WTC11 (cell line): Measurements from ENCODE around the gene DAD1. TPM values are rescaled to one million over a fixed set of nuclear protein-coding genes. Genes with fewer than 3 reads are reported as not detected.

ENCODE experiments used
- ATAC-seq: fragments of 200-7000 bp; cut with Tn5 transposase; 2 replicates; pipeline ENCODE4 v1.10.0; 2021; ENCODE audit warnings: mild to moderate bottlenecking, moderate library complexity
- CTCF ChIA-PET: fragments of 300-600 bp; sonication (Branson Sonifier 250); formaldehyde crosslinking; loops from one replicate; lab custom pipeline; 2021; ENCODE audit warnings: antibody characterized with exemption; lab: Charles Lee
- POLR2A ChIA-PET: fragments of 350-600 bp; sonication (Branson Sonifier 250); formaldehyde crosslinking; loops from one replicate; lab custom pipeline; 2021; ENCODE audit warnings: antibody characterized with exemption; lab: Charles Lee
- DNase-seq: peaks from one replicate; pipeline ENCODE4 v3.0.0; 2021; ENCODE audit warnings: low spot score
- H3K27ac Mint-ChIP-seq: 2 replicates; pipeline ENCODE4 v1.8.0; 2021; ENCODE audit warnings: mixed read lengths
- H3K27me3 Mint-ChIP-seq: 2 replicates; pipeline ENCODE4 v1.8.0; 2021; ENCODE audit warnings: low read depth, mild to moderate bottlenecking, moderate library complexity, mixed read lengths
- H3K36me3 Mint-ChIP-seq: 2 replicates; pipeline ENCODE4 v1.8.0; 2021; ENCODE audit warnings: mixed read lengths
- H3K4me1 Mint-ChIP-seq: 2 replicates; pipeline ENCODE4 v1.8.0; 2022; ENCODE audit warnings: mixed read lengths
- H3K4me3 Mint-ChIP-seq: 2 replicates; pipeline ENCODE4 v1.8.0; 2021; ENCODE audit warnings: mild to moderate bottlenecking, moderate library complexity, mixed read lengths
- H3K9me3 Mint-ChIP-seq: 2 replicates; pipeline ENCODE4 v1.8.0; 2021; ENCODE audit warnings: mixed read lengths
- ETV6 ChIP-seq: sonication (generic); formaldehyde crosslinking; IDR thresholded peaks from 2 replicates; pipeline ENCODE4 v1.8.1; 2022; ENCODE audit warnings: mild to moderate bottlenecking, missing genetic modification reagents
- FOXJ3 ChIP-seq: sonication (generic); formaldehyde crosslinking; IDR thresholded peaks from 2 replicates; pipeline ENCODE4 v1.9.0; 2021; ENCODE audit warnings: missing genetic modification reagents, mild to moderate bottlenecking, borderline replicate concordance
- IRF2 ChIP-seq: sonication (generic); formaldehyde crosslinking; IDR thresholded peaks from 2 replicates; pipeline ENCODE4 v1.8.0; 2022; ENCODE audit warnings: low read depth, missing genetic modification reagents, borderline replicate concordance
- JUN ChIP-seq: sonication (generic); formaldehyde crosslinking; IDR thresholded peaks from 2 replicates; pipeline ENCODE4 v1.8.0; 2023; ENCODE audit warnings: mild to moderate bottlenecking, missing genetic modification reagents
- KAT7 ChIP-seq: sonication (generic); formaldehyde crosslinking; IDR thresholded peaks from 2 replicates; pipeline ENCODE4 v1.8.1; 2023; ENCODE audit warnings: missing genetic modification reagents, mild to moderate bottlenecking, borderline replicate concordance
- RORB ChIP-seq: fragments of 250-450 bp; sonication (Bioruptor Pico); IDR thresholded peaks from 2 replicates; pipeline ENCODE4 v1.9.0; 2021; ENCODE audit warnings: mild to moderate bottlenecking
- SOX15 ChIP-seq: fragments of 250-450 bp; sonication (Bioruptor Pico); IDR thresholded peaks from 2 replicates; pipeline ENCODE4 v1.9.0; 2021; ENCODE audit warnings: mild to moderate bottlenecking
- SP1 ChIP-seq: sonication (generic); formaldehyde crosslinking; conservative IDR thresholded peaks from 2 replicates; pipeline ENCODE4 v1.8.1; 2022; ENCODE audit warnings: missing genetic modification reagents
- TCF7 ChIP-seq: sonication (generic); formaldehyde crosslinking; IDR thresholded peaks from 2 replicates; pipeline ENCODE4 v1.8.0; 2022; ENCODE audit warnings: mild to moderate bottlenecking, low read depth, missing genetic modification reagents, moderate library complexity
- ZNF219 ChIP-seq: sonication (generic); formaldehyde crosslinking; IDR thresholded peaks from 2 replicates; pipeline ENCODE4 v1.8.0; 2023; ENCODE audit warnings: missing genetic modification reagents, mild to moderate bottlenecking, borderline replicate concordance
- ZNF317 ChIP-seq: sonication (generic); formaldehyde crosslinking; IDR thresholded peaks from 2 replicates; pipeline ENCODE4 v1.8.1; 2023; ENCODE audit warnings: low read depth, mild to moderate bottlenecking, moderate library complexity, missing genetic modification reagents, borderline replicate concordance
- total RNA-seq: library from RNA; stranded (reverse); gene quantifications from 3 replicates; pipeline ENCODE4 v1.2.3, GENCODE V29; 2021
- TF ChIP-seq, protein P1 (sequence below): sonication (generic); formaldehyde crosslinking; IDR thresholded peaks from 2 replicates; pipeline ENCODE4 v1.8.0; 2023; ENCODE audit warnings: mild to moderate bottlenecking, missing genetic modification reagents
- TF ChIP-seq, protein P2 (sequence below): sonication (generic); formaldehyde crosslinking; IDR thresholded peaks from 2 replicates; pipeline ENCODE4 v1.8.1; 2022; ENCODE audit warnings: missing genetic modification reagents, borderline replicate concordance
- TF ChIP-seq, protein P3 (sequence below): fragments of 250-450 bp; sonication (Bioruptor Pico); IDR thresholded peaks from 2 replicates; pipeline ENCODE4 v1.9.0; 2021; ENCODE audit warnings: mild to moderate bottlenecking
- TF ChIP-seq, protein P4 (sequence below): sonication (generic); formaldehyde crosslinking; IDR thresholded peaks from 2 replicates; pipeline ENCODE4 v1.8.1; 2023; ENCODE audit warnings: mild to moderate bottlenecking, moderate library complexity, missing genetic modification reagents
- TF ChIP-seq, protein P5 (sequence below): sonication (generic); formaldehyde crosslinking; IDR thresholded peaks from 2 replicates; pipeline ENCODE4 v1.8.0; 2022; ENCODE audit warnings: mild to moderate bottlenecking, missing genetic modification reagents
- TF ChIP-seq, protein P6 (sequence below): fragments of 250-450 bp; sonication (Bioruptor Pico); conservative IDR thresholded peaks from 2 replicates; pipeline ENCODE4 v1.9.0; 2021; ENCODE audit warnings: mild to moderate bottlenecking
- TF ChIP-seq, protein P7 (sequence below): sonication (generic); formaldehyde crosslinking; IDR thresholded peaks from 2 replicates; pipeline ENCODE4 v1.8.0; 2022; ENCODE audit warnings: mild to moderate bottlenecking, missing genetic modification reagents
- TF ChIP-seq, protein P8 (sequence below): fragments of 250-450 bp; sonication (Bioruptor Pico); IDR thresholded peaks from 2 replicates; pipeline ENCODE4 v1.9.0; 2021; ENCODE audit warnings: mild to moderate bottlenecking

DAD1 gene
- total RNA-seq, 1 experiment from 2014 or later, result 125 TPM

DNA sequence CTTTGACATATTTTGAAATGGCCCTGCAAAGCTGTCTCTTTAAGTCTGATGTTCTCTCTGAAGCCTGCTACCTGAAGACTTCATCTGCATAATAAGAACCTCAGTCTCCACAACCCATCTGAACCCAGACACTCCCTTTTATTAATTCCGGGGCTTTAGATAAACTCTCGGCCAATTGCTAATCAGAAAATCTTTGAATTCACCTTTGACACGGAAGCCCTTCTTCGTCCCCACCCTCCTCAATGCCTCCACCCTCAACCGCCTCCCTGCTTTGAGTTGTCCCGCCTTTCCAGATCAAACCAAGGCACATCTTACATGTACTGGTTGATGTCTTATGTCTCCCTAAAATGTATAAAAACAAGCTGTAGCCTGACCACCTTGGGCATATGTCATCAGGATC, 37.6 kb upstream of the DAD1 start (continued):
- TF ChIP-seq, protein P1, sequence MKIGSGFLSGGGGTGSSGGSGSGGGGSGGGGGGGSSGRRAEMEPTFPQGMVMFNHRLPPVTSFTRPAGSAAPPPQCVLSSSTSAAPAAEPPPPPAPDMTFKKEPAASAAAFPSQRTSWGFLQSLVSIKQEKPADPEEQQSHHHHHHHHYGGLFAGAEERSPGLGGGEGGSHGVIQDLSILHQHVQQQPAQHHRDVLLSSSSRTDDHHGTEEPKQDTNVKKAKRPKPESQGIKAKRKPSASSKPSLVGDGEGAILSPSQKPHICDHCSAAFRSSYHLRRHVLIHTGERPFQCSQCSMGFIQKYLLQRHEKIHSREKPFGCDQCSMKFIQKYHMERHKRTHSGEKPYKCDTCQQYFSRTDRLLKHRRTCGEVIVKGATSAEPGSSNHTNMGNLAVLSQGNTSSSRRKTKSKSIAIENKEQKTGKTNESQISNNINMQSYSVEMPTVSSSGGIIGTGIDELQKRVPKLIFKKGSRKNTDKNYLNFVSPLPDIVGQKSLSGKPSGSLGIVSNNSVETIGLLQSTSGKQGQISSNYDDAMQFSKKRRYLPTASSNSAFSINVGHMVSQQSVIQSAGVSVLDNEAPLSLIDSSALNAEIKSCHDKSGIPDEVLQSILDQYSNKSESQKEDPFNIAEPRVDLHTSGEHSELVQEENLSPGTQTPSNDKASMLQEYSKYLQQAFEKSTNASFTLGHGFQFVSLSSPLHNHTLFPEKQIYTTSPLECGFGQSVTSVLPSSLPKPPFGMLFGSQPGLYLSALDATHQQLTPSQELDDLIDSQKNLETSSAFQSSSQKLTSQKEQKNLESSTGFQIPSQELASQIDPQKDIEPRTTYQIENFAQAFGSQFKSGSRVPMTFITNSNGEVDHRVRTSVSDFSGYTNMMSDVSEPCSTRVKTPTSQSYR (CRISPR knock-in tag), result no peak
- TF ChIP-seq JUN (CRISPR knock-in tag) (no peak), SOX15 (CRISPR knock-in tag) (no peak)

DNA sequence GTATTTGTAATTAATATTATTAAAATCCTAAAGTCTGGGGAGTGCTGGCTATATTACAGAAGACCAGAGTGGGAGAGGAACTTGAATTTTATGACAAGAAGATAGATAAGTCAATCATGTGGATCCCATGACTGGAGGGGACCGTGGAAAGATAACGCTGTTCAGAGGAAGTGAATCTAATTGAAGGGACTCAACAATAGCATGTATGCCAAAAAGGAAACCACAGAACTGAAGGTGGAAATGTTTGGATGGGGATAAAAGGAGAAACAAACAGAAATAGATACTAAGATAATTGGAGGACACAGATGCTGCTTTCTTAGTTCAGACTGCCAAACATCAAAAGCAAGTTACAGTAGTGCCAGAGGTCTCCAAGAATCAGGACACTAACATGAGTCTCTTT, 34.0 kb upstream of the DAD1 start:
- ChIA-PET CTCF (interaction anchor here (0.8 kb wide), 1 partner anchor 53 kb away, joined by 4 read pairs; no protein-coding TSS in a partner anchor), POLR2A (no interaction called here)
- no peak for ATAC-seq
- TF ChIP-seq, protein P2, sequence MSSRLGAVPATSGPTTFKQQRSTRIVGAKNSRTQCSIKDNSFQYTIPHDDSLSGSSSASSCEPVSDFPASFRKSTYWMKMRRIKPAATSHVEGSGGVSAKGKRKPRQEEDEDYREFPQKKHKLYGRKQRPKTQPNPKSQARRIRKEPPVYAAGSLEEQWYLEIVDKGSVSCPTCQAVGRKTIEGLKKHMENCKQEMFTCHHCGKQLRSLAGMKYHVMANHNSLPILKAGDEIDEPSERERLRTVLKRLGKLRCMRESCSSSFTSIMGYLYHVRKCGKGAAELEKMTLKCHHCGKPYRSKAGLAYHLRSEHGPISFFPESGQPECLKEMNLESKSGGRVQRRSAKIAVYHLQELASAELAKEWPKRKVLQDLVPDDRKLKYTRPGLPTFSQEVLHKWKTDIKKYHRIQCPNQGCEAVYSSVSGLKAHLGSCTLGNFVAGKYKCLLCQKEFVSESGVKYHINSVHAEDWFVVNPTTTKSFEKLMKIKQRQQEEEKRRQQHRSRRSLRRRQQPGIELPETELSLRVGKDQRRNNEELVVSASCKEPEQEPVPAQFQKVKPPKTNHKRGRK (CRISPR knock-in tag), result no peak
- TF ChIP-seq SP1 (CRISPR knock-in tag), result no peak
- no peak for TF ChIP-seq RORB (CRISPR knock-in tag)
- TF ChIP-seq, protein P3, sequence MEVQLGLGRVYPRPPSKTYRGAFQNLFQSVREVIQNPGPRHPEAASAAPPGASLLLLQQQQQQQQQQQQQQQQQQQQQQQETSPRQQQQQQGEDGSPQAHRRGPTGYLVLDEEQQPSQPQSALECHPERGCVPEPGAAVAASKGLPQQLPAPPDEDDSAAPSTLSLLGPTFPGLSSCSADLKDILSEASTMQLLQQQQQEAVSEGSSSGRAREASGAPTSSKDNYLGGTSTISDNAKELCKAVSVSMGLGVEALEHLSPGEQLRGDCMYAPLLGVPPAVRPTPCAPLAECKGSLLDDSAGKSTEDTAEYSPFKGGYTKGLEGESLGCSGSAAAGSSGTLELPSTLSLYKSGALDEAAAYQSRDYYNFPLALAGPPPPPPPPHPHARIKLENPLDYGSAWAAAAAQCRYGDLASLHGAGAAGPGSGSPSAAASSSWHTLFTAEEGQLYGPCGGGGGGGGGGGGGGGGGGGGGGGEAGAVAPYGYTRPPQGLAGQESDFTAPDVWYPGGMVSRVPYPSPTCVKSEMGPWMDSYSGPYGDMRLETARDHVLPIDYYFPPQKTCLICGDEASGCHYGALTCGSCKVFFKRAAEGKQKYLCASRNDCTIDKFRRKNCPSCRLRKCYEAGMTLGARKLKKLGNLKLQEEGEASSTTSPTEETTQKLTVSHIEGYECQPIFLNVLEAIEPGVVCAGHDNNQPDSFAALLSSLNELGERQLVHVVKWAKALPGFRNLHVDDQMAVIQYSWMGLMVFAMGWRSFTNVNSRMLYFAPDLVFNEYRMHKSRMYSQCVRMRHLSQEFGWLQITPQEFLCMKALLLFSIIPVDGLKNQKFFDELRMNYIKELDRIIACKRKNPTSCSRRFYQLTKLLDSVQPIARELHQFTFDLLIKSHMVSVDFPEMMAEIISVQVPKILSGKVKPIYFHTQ (CRISPR knock-in tag), result no peak
- TF ChIP-seq ZNF317, result no peak
- TF ChIP-seq, protein P4, sequence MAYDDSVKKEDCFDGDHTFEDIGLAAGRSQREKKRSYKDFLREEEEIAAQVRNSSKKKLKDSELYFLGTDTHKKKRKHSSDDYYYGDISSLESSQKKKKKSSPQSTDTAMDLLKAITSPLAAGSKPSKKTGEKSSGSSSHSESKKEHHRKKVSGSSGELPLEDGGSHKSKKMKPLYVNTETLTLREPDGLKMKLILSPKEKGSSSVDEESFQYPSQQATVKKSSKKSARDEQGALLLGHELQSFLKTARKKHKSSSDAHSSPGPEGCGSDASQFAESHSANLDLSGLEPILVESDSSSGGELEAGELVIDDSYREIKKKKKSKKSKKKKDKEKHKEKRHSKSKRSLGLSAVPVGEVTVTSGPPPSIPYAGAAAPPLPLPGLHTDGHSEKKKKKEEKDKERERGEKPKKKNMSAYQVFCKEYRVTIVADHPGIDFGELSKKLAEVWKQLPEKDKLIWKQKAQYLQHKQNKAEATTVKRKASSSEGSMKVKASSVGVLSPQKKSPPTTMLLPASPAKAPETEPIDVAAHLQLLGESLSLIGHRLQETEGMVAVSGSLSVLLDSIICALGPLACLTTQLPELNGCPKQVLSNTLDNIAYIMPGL (CRISPR knock-in tag), result no peak
- no peak for TF ChIP-seq TCF7 (CRISPR knock-in tag)
- TF ChIP-seq KAT7 (CRISPR knock-in tag), result no peak
- no peak for TF ChIP-seq IRF2 (CRISPR knock-in tag)
- no peak overlapping the region for H3K27ac Mint-ChIP-seq
- H3K9me3 Mint-ChIP-seq, result peaks cover 15% of the 10 kb centered on the region
- H3K36me3 Mint-ChIP-seq, result peaks cover 6% of the 10 kb centered on the region
- no peak overlapping the region for H3K4me3 Mint-ChIP-seq
- peaks cover 20% of the 10 kb centered on the region for H3K27me3 Mint-ChIP-seq
- peaks cover 14% of the 10 kb centered on the region for H3K4me1 Mint-ChIP-seq
- DNase-seq, result no peak

DNA sequence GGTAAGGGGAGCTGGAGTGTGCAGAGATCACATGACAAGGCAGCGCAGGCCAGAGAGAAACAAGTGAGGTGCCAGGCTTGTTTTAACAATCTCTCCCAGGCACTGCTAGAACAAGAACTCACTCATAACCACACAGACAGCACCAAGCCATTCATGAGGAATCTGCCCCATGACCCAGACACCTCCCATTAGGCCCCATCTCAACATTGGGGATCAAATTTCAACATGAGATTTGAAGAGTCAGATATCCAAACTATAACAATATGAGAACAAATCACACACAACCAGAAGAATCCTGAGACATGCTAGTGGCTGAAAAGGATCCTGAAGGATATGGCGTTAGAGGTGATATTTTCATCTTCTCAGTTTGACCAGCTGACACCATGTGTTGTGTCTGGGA, 33.2 kb upstream of the DAD1 start:
- no peak overlapping the region for H3K4me3 Mint-ChIP-seq
- ChIA-PET CTCF (no interaction called here), POLR2A (no interaction called here)
- peaks cover 20% of the 10 kb centered on the region for H3K27me3 Mint-ChIP-seq
- DNase-seq (no peak), ATAC-seq (no peak)
- no peak overlapping the region for H3K27ac Mint-ChIP-seq
- peaks cover 15% of the 10 kb centered on the region for H3K9me3 Mint-ChIP-seq
- H3K36me3 Mint-ChIP-seq, result peaks cover 6% of the 10 kb centered on the region
- peaks cover 8% of the 10 kb centered on the region for H3K4me1 Mint-ChIP-seq
- no peak for TF ChIP-seq ETV6 (CRISPR knock-in tag)
- TF ChIP-seq ZNF219, result no peak
- TF ChIP-seq, protein P5, sequence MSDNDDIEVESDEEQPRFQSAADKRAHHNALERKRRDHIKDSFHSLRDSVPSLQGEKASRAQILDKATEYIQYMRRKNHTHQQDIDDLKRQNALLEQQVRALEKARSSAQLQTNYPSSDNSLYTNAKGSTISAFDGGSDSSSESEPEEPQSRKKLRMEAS (CRISPR knock-in tag), result no peak
- no peak for TF ChIP-seq SOX15 (CRISPR knock-in tag)
- TF ChIP-seq, protein P6, sequence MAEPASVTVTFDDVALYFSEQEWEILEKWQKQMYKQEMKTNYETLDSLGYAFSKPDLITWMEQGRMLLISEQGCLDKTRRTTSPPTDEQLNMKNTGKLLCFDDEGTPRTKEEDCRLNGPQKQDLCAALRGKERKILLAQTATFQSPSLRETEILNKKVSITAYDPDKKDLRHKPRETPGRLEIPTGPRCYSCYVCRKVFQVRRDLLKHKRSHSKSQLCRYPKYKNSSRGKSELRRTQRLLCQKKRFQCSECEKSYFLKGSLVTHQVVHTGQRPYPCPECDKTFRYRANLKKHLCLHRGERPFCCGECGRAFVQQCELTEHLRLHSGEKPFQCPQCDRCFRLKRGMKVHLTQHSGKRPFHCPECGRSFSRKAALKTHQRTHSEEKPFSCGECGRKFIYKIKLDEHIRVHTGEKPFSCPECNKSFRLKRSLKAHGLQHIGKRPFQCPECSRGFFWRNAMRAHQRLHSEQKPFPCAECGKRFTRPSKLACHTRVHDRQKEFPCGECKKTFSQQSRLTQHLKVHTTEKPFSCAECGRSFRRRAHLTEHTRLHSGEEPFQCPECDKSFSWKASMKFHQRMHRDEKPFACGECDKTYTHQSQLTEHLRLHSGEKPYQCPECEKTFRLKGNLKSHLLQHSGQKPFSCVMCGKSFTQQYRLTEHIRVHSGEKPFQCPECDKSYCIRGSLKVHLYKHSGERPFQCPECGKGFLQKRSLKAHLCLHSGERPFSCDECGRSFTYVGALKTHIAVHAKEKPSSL, result no peak
- no peak for TF ChIP-seq JUN (CRISPR knock-in tag)
- no peak for TF ChIP-seq FOXJ3 (CRISPR knock-in tag)
- TF ChIP-seq, protein P7, sequence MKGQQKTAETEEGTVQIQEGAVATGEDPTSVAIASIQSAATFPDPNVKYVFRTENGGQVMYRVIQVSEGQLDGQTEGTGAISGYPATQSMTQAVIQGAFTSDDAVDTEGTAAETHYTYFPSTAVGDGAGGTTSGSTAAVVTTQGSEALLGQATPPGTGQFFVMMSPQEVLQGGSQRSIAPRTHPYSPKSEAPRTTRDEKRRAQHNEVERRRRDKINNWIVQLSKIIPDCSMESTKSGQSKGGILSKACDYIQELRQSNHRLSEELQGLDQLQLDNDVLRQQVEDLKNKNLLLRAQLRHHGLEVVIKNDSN (CRISPR knock-in tag), result no peak
- TF ChIP-seq, protein P8, sequence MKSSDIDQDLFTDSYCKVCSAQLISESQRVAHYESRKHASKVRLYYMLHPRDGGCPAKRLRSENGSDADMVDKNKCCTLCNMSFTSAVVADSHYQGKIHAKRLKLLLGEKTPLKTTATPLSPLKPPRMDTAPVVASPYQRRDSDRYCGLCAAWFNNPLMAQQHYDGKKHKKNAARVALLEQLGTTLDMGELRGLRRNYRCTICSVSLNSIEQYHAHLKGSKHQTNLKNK, result no peak
